Measurements from ENCODE around the gene ARHGEF39.
A peak's percentile ranks its signal among the peaks of the same experiment; 100 is the strongest.
"Not testable (repeated sequence)": the region's sequence is repeated elsewhere in the genome, so short reads cannot be mapped to it uniquely, and the experiment has no call there.

ARHGEF39 gene

DNA sequence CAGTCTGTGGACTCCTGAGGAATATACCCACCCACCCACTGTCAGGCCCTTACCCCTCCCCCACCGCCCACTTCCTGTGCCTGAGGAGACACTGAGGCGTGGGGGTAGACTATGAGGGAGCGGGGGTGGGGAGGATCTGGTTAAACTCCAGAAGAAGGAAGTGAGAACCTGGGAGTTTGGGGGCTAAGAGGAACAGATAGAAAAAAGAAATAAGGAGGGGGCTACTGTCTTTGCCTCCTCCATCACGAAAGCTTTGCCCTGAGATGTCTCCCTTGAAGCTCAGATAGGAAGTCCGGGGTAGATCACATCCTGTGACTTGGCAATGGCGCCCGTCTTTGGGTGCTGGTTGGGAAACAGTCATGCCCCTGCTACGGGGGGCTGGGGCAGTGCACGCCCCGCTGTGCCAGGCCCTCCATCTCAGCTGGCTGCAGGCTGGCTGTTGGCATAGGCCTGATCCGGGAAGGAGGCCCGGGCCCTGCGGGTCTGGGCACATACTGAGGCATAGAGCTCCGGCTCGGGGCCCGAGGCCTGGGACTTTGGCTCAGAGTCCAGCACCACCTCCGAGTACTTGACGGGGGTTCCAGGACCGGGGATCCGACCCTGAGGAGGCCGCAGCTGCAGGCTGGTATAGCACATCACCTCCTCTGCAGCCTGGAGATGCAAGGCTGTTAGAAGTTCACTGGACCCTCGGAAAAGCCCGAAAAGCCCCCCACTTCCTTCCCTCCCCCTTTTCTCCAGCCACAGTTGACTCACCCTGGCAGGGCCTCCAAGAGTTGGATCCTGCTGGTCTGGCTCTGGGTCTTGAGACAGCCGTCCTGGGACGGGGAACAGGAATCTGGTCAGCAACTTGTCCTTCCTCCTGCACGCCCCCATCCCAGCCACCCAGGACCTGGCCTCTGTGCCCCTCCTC, 15.3 kb downstream of the ARHGEF39 start:
- DNase-seq, result no peak

GRCh38 chr9:35646533-35647265, 18.3 kb downstream of the ARHGEF39 start:
- peak; percentile 75 to 88 for DNase-seq

- DNase-seq, result no peak
These were observed 18.9 kb downstream of the ARHGEF39 start for GRCh38 chr9:35646153-35646532.

- not testable (repeated sequence) for DNase-seq
These were observed 19.3 kb downstream of the ARHGEF39 start for GRCh38 chr9:35645736-35646135.

GRCh38 chr9:35643046-35643445, 21.9 kb downstream of the ARHGEF39 start:
- no peak for DNase-seq

DNA sequence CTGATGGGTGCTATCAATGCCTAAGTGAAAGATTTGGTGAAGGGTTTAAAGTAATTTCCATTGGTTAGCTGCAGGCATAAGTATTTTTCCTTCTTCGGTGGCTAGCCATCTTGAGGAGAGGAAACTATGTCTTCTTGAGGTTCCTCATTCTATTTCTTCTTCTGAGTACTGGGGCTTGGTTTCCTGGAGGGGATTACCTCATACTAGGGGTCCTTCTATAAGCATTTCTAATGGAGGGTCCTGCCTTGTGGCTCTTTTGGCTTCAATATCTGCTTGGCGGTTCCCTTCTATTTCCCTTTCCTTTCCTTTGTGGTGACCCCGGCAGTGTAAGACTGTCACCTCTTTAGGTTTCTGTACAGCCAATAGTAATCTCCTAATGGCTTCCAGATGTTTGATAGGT, 23.5 kb downstream of the ARHGEF39 start:
- not testable (repeated sequence) for DNase-seq

- not testable (repeated sequence) for DNase-seq
These were observed 24.6 kb downstream of the ARHGEF39 start for GRCh38 chr9:35640431-35640830.

GRCh38 chr9:35639631-35640030, 25.4 kb downstream of the ARHGEF39 start:
- no peak for DNase-seq

DNA sequence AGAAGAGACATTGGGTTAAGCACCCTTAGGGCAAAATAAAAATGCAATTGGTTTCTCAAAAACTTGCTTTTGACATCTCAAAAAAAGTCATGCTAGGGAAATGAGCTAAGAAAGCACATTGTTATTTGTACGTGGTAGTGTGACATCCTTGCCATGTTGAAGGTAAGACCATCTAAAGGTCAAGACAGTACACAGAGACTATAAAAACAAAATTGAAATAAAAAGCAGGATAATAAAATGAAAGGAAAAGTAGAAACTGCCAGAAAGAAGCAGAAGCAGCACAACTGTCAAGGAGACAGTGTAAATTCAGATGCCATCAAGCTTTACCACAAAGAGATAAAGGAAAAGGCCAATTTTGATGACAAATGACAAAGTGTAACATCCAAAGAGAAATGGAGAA, 25.8 kb downstream of the ARHGEF39 start:
- DNase-seq, result not testable (repeated sequence)

DNA sequence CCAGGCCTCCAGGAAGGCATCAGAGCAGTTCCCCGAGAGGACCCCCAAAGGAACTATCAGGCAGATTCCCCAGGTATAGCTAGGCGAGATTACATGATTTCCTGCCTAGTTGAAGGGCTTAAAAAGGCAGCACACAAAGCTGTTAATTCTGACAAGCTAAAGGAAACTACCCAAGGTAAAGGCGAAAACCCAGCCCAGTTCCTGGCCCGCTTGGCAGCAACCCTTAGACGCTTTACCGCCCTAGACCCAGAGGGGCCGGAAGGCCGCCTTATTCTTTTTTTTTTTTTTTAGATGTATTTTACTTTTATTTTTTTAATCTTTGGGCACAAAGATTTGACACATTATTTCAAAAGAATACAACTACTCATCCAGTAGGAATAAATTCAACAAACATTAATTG, 26.2 kb downstream of the ARHGEF39 start:
- DNase-seq, result not testable (repeated sequence)

- not testable (repeated sequence) for DNase-seq
These were observed 27.5 kb downstream of the ARHGEF39 start for GRCh38 chr9:35637427-35637955.

GRCh38 chr9:35636877-35637246, 28.1 kb downstream of the ARHGEF39 start:
- not testable (repeated sequence) for DNase-seq

DNA sequence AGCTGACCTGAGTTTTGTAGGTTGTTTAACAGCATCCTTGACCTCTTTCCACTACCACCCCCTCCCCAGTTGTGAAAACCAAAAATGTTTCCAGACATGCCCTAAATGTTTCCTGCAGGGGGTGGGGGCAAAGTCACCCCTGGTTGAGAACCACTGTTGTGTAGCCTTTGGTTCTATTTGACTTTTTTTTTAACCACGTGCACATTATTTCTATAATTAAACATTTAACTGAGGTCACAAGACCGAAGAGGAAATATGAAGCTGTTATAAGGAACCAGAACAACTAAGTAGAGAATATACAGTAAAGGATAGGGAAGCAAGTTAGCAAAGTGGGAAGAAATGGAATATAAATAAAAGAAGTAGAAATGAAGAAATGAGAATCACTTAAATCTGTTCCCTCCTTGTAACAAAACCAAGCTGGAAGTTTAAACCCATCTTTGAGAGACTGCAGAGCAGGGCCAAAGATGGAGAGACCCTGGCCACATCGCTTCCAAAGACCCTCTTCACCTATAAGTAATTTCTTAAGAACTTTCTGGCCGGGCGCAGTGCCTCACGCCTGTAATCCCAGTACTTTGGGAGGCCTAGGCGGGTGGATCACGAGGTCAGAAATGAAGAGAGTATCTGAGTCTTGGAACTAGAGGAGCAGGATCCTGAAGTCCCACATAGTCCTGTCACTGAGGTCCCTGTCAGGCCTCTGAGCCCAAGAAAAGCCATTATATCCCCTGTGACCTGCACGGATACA, 28.7 kb downstream of the ARHGEF39 start:
- DNase-seq, result no peak

- no peak for DNase-seq
These were observed 29.3 kb downstream of the ARHGEF39 start for GRCh38 chr9:35635730-35636129.

DNA sequence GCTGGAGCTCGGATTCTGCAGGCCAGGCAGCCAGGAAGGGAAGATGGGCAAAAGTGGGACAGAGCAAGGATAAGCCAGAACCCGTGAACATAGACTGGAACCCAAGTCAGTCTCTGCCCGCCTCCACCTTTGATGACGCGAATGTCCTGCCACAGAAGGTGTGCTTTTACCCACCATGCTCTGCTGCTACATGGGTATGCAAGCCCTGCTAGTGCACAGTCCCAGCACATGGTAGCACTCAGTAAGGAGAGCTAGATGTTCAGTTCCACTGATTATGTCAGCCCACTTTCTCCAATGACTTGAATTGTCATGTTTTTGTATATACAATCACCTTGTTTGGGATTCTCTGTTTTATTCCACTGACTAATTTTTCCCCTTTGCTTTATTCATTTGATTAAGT, 35.4 kb downstream of the ARHGEF39 start:
- no peak for DNase-seq

DNA sequence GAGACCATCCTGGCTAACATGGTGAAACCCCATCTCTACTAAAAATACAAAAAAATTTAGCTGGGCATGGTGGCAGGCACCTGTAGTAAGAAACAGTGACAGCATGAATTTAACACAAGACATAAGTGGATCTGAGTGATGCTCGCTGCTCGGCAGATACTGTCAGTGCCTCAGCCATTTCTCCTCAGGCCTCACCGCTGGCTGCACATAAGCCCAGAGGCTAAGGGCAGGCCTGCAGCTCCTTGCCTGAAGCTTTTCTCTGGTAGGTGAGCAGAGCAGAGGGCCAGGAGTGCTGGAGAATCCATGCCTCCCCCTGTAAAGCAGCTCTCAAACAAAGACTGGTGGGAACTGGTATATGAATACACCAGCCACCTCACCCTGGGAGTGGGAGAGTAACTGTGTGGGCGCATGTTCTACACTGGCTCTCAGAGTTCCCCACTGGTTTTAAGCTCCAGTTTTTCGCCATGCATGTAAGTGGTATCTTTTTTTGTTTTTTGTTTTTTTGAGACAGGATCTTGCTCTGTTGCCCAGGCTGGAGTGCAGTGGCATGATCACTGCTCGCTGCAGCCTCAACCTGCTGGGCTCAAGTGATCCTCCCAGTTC, 36.5 kb downstream of the ARHGEF39 start:
- no peak for DNase-seq

DNA sequence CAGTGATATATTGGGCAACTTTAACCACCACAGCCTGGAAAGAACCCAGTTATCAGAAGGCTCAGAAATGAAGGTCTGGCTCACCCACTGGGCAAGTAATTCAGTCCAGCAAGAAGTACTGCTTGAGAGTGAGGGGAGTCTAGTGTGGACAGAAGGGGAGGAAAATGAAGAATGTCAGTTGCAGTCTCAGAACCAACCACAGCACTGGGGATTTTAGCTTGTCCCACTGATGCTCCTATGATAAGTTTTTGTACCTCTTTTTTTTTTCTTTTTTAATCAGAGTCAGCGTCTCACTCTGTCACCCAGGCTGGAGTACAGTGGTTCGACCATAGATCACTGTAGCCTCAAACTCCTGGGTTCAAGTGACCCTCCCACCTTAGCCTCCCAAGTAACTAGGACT, 37.4 kb downstream of the ARHGEF39 start:
- DNase-seq, result no peak

DNA sequence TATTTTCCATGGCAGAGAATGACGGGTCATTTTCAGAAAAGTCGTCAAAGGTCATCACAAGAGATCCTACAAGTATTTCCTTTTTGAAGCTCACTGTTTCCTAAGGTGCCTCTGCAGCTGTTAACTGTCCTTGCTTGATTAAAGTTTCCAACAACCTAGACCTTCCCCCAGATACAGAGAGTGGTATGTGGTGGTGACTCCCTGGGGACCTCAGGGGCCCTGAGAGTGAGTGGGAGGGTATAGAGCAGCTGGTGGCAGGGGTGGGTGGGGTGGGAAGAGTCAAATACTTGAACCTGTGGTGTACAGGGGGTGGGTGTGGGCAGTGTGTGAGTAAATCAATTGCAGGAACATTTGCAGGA, 45.2 kb downstream of the ARHGEF39 start:
- no peak for DNase-seq

- DNase-seq, result no peak
These were observed 45.9 kb downstream of the ARHGEF39 start for GRCh38 chr9:35618854-35619799.

DNA sequence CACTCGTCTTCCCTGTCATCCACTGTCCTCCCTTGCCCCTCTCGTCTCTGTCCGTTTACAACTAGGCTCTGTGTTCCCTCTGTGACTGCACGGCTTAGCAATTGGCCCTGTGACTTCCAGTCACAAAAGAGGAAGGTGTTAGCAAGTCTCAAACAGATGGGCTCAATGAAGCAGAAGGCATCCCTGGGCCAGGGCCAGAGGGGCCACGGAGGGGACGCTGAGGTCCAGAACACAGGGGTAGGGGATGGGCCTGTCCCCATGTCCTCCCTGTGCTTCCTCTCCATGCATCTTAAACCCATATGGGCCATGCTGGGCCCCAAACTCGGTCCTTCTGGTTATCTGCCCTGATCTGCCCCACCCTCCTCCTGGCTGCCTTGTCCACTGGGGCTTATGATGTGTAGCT, 46.7 kb downstream of the ARHGEF39 start, which contains the start of gene CD72:
Gene CD72 (minus strand): TSS at position 89 of the 403 bp plus-strand sequence. CDS start 110 bp downstream, outside the sequence.
- no peak for DNase-seq

- no peak for DNase-seq
These were observed 47.4 kb downstream of the ARHGEF39 start for GRCh38 chr9:35617548-35617947.

Measured in NCI-H524 (cell line).